AG08396 (cell line): ENCODE measurements around the gene RRAS2.
A peak's percentile ranks its signal among the peaks of the same experiment; 100 is the strongest.
"Not testable (repeated sequence)": the region's sequence is repeated elsewhere in the genome, so short reads cannot be mapped to it uniquely, and the experiment has no call there.

Source experiments
- DNase-seq: peaks from one replicate; pipeline ENCODE4 v3.0.0; 2012; ENCODE audit warnings: low spot score, mixed read lengths

Gene RRAS2

GRCh38 chr11:14358729-14359439 is at the start of gene RRAS2:
TSS of gene RRAS2 (minus strand) at chr11:14359183. CDS start at chr11:14358870, 313 bp downstream.
- DNase-seq, result peak; percentile 82

- no peak for DNase-seq
Measured at GRCh38 chr11:14408612-14409011, 49.6 kb upstream of the RRAS2 start.

GRCh38 chr11:14406116-14406515 is 47.1 kb upstream of the RRAS2 start:
- not testable (repeated sequence) for DNase-seq

- not testable (repeated sequence) for DNase-seq
Measured at GRCh38 chr11:14403528-14403927, 44.5 kb upstream of the RRAS2 start.

GRCh38 chr11:14399087-14399486 is 40.1 kb upstream of the RRAS2 start:
- no peak for DNase-seq

GRCh38 chr11:14396273-14396672 is 37.3 kb upstream of the RRAS2 start:
- no peak for DNase-seq

GRCh38 chr11:14393889-14394288 is 34.9 kb upstream of the RRAS2 start:
- no peak for DNase-seq

GRCh38 chr11:14393129-14393528 is 34.1 kb upstream of the RRAS2 start:
- DNase-seq, result no peak

GRCh38 chr11:14390669-14391068 is 31.7 kb upstream of the RRAS2 start:
- DNase-seq, result no peak

- DNase-seq, result no peak
Measured at GRCh38 chr11:14388352-14388751, 29.4 kb upstream of the RRAS2 start.

GRCh38 chr11:14386895-14387480 is 28.0 kb upstream of the RRAS2 start:
- DNase-seq, result peak; percentile 72

GRCh38 chr11:14386081-14386480 is 27.1 kb upstream of the RRAS2 start:
- DNase-seq, result no peak

GRCh38 chr11:14384338-14384737 is 25.4 kb upstream of the RRAS2 start:
- DNase-seq, result peak; percentile 54

GRCh38 chr11:14381968-14382367 is 23.0 kb upstream of the RRAS2 start:
- no peak for DNase-seq

- peak; percentile 87 for DNase-seq
Measured at GRCh38 chr11:14380947-14381561, 22.1 kb upstream of the RRAS2 start.

- DNase-seq, result no peak
Measured at GRCh38 chr11:14380125-14380936, 21.3 kb upstream of the RRAS2 start.

GRCh38 chr11:14378171-14378570 is 19.2 kb upstream of the RRAS2 start:
- DNase-seq, result no peak

GRCh38 chr11:14376920-14377319 is 17.9 kb upstream of the RRAS2 start:
- DNase-seq, result no peak

GRCh38 chr11:14374922-14375830 is 16.2 kb upstream of the RRAS2 start:
- no peak for DNase-seq

GRCh38 chr11:14373941-14374646 is 15.1 kb upstream of the RRAS2 start:
- DNase-seq, result peak; percentile 56

GRCh38 chr11:14372011-14372410 is 13.0 kb upstream of the RRAS2 start:
- DNase-seq, result no peak
